ENCODE results near the gene DNAH3.
"Not testable (repeated sequence)": the region's sequence is repeated elsewhere in the genome, so short reads cannot be mapped to it uniquely, and the experiment has no call there.

The DNAH3 gene

GRCh38 chr16:20956319-20956718, 194.3 kb downstream of the DNAH3 start:
- H3K4me3 ChIP-seq (ENCODE audit: low read depth, low read length): no peak overlapping the region
- TF ChIP-seq, protein P1, sequence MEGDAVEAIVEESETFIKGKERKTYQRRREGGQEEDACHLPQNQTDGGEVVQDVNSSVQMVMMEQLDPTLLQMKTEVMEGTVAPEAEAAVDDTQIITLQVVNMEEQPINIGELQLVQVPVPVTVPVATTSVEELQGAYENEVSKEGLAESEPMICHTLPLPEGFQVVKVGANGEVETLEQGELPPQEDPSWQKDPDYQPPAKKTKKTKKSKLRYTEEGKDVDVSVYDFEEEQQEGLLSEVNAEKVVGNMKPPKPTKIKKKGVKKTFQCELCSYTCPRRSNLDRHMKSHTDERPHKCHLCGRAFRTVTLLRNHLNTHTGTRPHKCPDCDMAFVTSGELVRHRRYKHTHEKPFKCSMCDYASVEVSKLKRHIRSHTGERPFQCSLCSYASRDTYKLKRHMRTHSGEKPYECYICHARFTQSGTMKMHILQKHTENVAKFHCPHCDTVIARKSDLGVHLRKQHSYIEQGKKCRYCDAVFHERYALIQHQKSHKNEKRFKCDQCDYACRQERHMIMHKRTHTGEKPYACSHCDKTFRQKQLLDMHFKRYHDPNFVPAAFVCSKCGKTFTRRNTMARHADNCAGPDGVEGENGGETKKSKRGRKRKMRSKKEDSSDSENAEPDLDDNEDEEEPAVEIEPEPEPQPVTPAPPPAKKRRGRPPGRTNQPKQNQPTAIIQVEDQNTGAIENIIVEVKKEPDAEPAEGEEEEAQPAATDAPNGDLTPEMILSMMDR (IDR thresholded peaks at IDR 0.05; ENCODE audit: low read depth, low read length): no peak

DNA sequence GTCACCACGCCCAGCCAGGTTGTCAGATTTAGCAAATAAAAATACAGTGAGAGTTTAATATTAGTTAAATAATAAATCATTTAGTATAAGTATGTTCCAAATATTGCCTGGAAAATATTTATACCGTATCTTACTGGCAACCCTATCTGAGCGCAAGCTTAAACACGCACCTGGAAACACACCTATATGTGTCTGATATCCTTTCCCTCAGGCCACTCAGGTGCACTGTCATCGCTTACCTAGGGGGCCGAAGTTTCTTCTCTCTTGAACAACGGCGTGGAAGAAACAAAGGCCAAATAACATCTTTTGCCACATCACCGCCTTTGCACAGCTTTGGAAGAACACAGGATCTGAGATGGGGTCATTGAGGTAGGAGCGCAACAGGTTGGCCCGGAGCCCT, 196.1 kb downstream of the DNAH3 start:
- H3K4me3 ChIP-seq (ENCODE audit: low read depth, low read length): no peak overlapping the region
- TF ChIP-seq, protein P1 (IDR thresholded peaks at IDR 0.05; ENCODE audit: low read depth, low read length): no peak

DNA sequence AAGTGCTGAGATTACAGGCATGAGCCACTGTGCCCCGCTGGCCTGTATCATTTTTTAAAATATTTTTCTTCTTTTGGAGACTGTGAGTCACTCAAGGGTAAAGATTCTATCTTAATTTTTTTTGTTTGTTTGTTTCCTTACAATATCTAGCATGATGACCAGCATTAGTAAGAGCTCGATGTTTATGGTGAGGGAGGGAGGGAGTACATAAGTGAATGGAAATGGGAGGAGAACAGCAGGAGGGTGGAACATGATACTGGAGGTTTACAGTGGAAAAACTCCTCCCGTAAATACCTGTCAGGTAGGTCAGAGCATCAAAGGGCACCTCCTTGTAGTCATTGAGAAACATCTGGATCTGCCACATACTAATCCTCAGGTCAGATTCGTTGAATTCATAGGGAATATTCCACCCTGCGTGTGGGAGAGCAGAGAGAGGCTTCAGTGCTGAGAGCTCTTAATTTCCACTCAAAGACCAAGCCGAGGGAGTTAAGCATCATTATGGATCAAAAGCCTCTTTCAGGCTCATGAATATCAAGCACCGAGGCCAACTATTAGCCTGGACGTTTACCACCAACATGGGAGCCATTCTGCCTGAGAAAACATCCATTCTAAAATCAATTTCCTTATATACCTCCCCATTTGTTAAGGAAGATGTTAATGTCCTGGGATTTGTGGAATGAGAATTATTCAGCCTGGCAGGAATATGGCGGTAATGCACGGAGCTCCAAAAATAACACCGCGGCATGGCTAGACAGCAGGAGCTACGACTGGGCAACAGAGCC, 198.3 kb downstream of the DNAH3 start:
- TF ChIP-seq, protein P1 (IDR thresholded peaks at IDR 0.05; ENCODE audit: low read depth, low read length): no peak
- no peak overlapping the region for H3K4me3 ChIP-seq (ENCODE audit: low read depth, low read length)

DNA sequence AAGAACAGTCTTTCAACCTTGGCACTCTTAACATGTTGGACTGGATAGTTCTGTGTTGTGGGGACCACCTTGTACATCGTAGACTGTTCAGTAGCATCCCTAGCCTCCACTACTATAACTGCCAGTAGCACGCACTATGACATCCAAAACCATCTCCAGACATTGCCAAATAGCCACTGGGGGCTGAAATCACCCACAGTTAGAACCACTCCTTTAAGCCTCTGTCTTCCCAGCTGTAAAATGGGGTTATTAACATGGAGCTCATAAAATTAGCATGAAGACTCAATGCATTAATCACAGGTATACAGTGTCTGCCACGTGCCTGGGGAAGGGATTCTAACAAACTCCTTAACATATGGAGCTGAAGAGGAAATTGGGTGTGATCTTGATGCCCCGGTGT, 200.4 kb downstream of the DNAH3 start:
- H3K4me3 ChIP-seq (ENCODE audit: low read depth, low read length): no peak overlapping the region
- TF ChIP-seq, protein P1 (IDR thresholded peaks at IDR 0.05; ENCODE audit: low read depth, low read length): no peak

DNA sequence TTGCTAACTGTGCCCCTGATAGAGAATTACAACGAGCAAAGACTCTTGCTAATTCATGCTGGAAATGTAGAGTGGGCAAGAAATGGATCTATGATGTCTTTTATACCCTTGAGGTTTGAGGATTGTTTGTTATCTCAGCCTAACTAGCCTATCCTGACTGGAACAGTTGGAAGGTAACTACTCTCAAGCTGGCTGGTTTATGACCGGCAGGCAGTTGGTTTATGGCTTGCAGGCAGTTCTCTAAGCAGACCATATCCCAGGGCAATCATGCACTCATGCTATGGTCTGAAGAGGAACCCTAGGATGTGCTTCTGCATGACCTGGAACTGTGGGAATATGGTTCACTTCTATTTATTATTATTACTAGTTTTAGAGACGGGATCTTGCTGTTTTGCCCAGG, 201.0 kb downstream of the DNAH3 start:
- no peak overlapping the region for H3K4me3 ChIP-seq (ENCODE audit: low read depth, low read length)
- TF ChIP-seq, protein P1 (IDR thresholded peaks at IDR 0.05; ENCODE audit: low read depth, low read length): no peak

DNA sequence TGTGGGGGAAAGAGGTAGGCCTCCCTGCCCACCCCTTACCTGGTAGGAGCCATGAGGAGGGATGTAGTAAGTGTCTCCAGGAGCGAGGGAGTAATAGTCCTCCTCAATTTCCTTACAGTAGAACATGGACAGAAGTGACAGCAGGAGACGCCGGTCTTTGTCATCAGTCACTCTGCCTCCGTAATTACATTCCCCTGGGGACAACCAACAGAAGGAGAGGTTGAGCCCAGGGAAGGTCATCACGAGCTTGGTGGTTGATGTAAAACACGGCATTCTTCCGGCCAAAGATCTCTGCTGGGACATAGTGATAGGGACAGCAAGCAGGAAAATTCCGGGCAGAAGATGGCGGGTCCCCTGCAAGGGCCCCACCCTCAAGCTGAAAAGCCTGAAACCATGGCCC, 202.2 kb downstream of the DNAH3 start:
- no peak overlapping the region for H3K4me3 ChIP-seq (ENCODE audit: low read depth, low read length)
- TF ChIP-seq, protein P1 (IDR thresholded peaks at IDR 0.05; ENCODE audit: low read depth, low read length): no peak

- no peak overlapping the region for H3K4me3 ChIP-seq (ENCODE audit: low read depth, low read length)
- TF ChIP-seq, protein P1 (IDR thresholded peaks at IDR 0.05; ENCODE audit: low read depth, low read length): no peak
Measured at GRCh38 chr16:20946015-20946629, 204.5 kb downstream of the DNAH3 start.

DNA sequence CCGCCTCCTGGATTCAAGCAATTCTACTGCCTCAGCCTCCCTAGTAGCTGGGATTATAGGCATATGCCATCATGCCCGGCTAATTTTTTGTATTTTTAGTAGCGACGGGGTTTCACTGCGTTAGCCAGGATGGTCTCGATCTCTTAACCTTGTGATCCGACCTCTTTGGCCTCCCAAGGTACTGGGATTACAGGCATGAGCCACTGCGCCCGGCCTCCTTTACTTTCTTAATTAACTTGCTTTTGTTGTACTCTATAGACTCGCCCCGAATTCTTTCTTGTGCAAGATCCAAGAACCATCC, 205.1 kb downstream of the DNAH3 start:
- H3K4me3 ChIP-seq (ENCODE audit: low read depth, low read length): not testable (repeated sequence)

All from WI38 (cell line).